ENCODE measurements around the gene TEDC2.
A peak's percentile ranks its signal among the peaks of the same experiment; 100 is the strongest.

The TEDC2 gene

DNA sequence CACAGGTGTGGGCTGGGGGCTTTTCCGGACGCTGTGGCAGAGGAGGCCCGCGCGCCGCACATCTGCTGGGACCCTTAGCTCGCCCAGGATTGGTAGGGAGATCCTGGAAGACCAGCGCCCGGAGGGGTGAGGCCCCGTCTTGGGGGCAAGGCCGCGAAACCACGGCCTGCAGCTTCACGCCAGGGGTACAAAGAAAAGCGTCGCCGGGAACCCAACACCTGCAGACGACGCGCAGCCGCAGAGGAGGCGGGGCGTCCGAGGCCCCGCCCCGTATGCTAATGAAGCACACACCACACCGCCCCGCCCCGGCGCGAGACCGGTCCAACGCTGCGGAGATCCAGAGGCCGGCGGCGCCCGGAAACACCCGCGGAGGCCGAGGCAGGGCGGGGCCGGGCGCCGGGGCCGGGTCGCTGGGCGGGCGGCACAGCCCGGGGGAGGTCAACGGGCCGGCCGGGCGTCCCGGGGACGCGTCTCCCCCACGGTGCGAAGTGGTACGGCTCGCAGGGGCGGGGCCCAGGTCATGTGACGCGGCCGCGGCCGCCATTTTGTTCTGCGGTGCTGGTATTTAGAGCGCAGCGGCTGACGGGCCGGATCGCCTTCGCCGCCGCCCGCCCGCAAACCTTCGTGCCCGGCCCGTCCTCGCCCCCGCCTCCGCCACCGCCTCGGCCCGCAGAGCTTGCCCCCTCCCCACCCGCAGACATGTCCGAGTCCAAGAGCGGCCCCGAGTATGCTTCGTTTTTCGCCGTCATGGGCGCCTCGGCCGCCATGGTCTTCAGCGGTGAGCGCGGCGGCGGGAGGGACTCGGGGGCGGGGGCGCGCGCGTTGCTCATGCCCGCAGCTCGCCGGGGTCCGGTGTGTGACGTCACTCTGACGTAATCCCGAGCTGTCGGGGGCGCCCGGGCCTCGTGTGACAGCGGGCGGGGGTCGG is 53.8 kb downstream of the TEDC2 start, which contains the start of gene ATP6V0C:
Gene ATP6V0C (plus strand): TSS at position 548 of the 928 bp plus-strand sequence. CDS start 152 bp downstream, at position 700.
- DNase-seq (ENCODE audit: low spot score), result peak; percentile 94
